HL-60/S4 (cell line): ENCODE results near the gene ENGASE.

Source experiments
- in situ Hi-C: fragments of 300-500 bp; cut with MboI; formaldehyde crosslinking; loops from 2 replicates; pipeline ENCODE4 v1.14.3; 2022; ENCODE audit warnings: low sequenced_read_pairs

The ENGASE gene

DNA sequence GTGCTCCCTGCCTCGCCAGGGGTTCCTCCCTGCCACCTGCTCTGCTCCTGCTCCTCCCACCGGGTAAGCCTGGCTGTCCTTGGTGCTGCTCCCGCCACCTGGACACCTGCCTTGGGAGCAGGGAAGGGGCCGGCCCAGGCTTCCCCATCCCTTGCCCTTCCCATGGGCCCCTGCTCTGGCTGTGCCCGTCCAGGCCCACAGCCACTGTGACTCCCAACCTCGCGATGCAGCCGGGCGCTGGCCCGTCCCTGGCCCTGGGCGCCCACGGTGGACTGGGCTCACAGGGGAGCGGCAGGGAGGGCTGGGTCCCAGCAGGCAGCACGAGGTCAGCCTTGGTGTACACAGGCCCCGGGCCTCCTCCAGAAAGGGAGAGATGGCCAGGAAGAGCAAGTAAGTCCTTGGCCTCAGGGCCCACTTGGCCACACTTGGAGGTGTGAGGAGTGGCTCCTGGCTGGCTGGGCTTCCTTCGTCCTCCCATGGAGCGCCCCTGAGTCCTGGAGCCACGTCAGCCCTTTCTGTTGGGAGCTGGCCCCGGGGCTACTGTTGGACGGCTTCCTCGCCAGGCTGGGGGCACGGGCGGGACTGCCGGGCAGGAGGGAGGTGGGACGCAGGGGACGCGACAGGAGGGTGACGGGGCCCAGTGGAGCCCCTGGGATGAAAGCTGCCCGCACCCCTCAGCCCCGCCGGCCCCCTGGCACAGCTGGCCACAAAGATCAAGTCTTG, 15.3 kb downstream of the ENGASE start:
- in situ Hi-C loops = no loop called here

DNA sequence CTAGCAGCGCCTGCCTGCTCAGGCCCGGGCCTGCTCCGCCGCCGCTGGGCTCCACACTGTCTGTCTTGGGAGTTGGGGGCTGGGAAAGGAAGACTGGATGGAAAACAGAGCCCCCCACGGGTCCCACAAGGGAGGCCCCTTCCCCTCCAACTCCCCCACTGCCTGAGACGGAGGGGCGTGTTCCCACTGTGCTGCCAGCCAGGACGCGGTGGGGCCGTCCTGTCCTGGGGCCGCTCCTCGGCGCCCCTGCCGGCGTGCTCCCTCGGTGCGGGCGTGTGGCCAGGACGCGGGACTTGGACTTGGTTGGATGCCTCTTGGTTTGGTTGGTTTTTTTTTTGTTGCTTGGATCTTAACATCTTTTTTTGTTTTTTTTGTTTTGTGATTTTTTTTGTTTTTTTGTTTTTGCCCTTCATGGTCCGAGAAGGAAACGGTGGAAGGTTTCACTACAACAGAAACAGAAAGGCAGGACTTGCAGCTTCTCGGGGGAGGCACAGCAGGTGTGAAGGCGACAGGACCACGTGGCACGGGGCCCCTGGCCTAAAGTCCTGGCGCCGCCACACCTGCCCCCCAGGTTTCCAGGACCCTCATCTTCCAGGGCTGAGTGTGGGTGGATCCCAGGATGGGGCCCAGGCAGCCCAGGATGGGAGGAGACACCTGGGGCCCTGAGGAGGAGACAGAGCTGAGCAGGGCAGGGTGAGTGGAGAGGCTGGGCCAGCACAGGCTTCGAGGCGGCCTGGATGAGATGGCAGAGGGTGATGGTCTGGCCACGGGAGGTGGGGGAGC, 16.0 kb downstream of the ENGASE start:
- in situ Hi-C loops = no loop called here

DNA sequence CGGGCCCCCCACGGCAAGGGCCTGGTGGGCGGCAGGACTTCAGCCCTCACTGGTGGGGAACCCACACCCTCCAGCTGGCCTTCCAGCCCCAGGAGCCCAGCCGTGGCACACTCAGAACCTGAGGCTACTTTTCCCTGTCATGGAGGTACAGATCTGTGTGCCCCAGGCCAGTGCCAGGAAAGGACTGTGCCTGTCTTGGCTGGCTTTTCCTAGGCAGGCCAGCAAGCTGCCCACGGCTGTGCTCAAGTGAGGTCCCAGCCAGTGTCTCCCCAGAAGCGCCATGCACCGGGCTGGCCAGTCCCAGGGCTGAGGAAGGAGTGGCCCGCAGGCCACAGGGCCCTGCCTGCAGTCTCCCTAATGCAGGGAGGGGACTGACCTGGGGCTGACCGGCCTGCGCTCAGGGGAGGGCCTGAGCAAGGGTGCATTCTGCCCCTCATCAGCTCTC, 16.6 kb downstream of the ENGASE start:
- in situ Hi-C loops = no loop called here

DNA sequence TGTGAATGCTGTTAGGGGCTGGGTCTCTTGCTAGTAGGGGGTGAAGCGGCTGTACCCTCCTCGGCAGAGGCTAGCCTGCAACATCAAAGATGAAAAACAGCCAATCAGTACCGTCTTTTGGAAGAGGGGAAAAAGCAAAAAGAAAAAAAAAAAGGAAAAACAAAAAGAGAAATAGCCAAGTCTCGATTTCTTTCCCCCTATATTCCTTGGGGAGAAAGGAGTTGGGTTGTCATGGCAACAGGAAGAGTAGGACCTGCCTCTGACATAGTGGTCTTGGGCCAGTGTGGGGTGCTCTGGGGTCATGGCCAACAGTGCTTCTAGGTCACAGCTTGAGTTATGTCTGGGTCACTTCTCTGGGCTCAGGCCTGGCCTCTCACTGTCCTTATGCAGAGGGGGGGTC, 17.9 kb downstream of the ENGASE start:
- in situ Hi-C loops = no loop called here

DNA sequence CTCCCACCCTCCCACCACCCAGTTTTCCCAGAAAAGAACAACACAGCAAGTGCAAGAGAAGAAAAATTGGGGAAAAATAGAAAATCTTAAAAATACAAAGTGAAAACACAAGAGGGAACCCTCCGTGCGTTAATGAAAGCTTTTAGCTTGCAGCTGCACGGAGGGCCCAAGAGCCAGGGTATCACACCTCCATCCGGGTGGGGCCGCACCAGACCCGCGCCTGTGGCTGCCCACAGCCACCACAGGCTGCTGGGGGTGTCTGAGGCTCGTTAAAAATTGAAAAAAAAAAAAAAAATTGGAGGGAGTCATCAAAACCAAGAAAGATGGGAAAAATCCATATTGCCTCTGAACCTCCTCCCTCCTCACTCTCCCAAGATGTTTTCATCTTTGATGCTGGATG, 18.6 kb downstream of the ENGASE start:
- in situ Hi-C loops = no loop called here

DNA sequence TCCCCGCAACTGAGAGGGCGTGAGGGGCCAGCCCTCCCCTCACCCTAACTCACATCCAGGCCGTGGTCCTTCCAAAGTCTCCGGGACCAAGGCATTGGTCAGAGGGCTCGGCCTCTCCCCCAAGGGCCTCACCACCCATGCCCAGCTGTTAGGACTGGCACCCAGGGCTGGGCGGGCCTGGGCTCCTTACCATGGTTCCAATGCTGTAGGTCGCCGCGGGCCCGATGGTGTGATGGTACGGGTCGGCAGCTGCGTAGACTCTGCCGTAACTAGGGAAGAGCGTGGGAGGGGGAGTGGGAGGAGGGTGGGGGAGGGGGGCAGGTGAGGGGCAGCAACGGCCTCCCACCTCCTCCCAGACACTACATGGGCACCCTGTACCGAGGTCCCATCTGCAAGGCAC, 19.6 kb downstream of the ENGASE start:
- in situ Hi-C loops = no loop called here

DNA sequence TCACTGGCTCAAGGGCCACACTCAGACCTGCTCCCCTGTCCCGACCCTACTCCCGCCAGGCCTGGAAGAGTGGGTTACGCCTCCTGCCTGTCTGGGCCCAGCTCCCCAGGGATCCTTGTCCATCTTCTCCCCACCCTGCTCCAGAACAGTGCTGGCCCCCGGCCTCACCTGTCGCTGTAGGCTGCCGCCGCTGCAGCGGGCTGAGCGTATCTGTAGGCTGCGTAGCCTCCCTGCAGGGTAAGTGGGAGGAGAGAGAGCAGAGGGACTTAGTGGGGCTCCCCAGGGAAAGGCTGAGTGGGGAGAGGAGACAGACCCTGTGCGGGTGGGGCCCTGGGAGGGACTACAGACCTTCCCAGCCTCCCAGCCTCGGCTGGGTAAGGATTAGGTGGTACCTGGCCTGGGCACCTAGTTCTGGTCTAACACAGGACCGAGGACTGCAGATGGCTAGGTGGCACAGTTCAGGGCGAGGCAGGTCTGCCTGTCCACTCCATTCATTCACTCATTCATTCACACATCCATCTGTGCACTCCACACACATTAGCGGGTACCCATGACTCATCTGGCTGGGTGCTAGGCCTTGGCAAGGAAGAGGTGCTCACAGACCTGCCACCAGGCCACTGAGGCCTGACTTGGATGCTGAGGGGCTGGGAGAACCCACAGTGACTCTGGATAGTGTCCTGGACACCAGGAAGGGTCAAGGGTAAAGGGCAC, 20.9 kb downstream of the ENGASE start:
- in situ Hi-C loops = no loop called here

DNA sequence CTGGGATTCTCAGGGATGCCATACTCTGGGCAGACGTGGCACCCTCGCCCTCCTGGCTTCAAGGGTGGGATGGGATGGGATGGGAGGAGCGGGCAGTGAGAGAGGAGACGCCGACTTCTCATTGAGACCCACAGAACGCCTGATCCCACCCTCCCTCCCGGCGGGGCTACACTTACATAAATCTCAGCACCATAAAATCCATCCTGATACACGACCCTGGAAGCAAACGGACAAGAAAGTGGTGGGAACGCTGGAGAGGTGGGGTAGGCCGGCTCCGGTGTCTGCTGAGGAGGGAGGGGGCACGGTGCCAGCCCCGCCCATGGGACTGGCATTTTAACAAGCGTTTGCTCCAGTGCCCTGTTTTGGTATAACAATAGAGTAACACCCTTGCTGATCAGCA, 21.9 kb downstream of the ENGASE start:
- in situ Hi-C loops = no loop called here

DNA sequence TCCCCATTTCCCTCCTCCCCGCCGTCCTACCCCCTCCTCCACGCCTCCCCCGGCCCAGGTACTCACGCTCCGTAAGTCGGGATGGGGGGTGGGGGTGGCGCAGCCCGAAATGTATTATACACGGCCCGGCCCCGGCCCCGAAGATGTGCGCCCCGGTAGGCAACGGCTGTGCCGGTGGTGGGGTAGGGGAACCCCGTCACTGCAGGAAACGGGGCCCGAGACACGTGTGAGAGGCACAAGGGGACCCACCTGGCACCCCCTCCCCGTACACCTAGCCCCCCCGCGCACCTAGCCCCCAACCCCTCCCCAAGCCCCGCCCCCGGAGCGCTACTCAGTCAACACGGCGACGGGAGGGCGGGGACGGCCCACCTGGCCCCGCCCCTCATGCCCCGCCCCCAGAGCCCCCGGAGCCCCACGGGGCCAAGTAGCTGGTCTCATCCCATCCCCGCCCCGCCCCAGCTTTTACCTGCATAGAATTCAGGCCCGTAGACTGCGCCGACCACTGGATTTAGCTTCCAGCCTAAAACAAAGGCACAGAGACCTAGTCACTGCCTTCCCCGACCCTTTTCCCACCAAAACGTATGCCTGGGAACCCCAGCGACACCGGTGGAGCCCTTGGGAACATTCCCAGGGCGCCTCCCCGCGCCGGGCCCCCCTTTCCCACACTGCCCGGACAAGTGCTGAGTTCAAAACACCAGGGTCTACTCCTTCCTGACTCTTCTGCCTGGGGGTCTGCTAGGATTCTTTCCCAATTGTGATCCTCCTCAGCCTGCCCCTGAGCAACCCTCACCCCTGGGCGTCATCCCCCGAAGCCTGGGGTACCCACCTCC, 22.8 kb downstream of the ENGASE start:
- in situ Hi-C loops = no loop called here

DNA sequence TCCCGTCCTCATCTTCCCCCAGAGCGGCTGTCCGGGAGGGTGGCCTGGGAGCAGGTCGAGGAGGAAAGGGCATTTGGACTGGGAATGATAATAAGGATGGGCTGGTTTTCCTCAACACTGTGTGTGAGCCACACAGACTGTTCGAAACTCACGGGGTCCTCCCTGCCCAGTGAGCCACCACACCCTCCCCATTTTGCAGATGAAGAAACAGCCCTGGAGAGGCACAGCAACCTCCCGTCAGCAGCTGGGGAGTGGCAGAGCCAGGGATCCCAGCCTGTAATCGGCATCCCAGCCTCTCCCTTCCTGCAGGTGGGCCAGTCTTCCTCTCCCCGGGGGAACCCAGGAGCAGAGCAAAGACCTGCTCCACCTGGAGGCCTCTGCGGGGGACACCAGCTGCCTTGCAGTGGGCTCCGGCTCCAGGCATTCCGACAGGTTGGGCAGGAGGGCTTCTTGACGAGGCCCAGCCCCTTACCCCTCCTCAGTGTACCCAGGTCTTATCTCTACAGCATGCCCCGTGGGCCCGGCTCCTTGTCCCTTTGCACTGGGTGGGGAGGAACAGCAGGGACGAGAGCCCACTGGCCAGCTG, 23.8 kb downstream of the ENGASE start:
- in situ Hi-C loops = no loop called here

DNA sequence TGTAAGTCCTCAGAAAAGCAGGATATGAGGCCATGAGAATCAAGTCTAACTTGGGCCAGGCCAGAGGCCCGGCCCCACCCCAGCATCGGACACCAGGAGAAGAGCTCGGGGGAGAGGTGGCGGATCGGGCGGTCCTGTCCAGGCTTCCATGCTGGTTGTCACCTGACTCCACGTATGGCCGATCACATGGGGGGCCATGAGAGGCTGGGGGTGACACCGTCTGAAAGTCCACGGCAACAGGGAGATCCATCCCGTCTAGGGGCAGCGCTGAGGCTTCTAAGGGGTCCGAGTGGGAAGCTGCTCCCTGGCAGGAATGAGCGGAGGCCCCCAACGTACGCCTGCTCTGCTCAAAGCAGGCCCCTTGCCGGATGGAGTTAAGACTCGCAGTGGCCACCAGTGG, 25.8 kb downstream of the ENGASE start:
- in situ Hi-C loops = no loop called here

DNA sequence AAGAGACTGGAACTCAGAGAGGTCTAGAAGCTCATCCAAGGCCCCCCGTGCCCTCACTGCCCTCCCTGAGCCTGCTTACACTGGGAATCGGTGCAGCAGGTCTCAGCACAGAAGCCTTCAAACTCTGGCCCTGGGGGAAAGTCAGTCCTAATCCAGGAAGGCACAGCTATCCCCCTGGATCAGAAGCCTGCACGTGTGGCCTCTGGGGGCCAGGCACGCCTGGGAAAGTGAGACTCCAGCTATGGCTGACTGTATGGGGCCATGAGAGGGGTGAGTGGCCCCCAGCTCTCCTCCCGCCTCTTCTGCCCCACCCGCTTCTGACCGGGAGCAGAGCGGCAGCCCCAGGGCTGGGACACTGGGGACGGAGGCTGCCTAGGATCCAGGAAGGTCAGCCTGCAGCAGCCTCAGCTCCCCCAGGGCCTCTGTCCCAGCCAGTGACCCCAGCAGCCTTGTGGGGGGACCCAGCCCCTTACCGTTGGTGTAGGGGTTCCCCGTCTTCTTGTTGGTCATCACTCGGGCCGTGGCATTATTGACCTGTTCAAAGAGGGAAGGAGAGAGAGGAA, 26.6 kb downstream of the ENGASE start:
- in situ Hi-C loops = no loop called here

DNA sequence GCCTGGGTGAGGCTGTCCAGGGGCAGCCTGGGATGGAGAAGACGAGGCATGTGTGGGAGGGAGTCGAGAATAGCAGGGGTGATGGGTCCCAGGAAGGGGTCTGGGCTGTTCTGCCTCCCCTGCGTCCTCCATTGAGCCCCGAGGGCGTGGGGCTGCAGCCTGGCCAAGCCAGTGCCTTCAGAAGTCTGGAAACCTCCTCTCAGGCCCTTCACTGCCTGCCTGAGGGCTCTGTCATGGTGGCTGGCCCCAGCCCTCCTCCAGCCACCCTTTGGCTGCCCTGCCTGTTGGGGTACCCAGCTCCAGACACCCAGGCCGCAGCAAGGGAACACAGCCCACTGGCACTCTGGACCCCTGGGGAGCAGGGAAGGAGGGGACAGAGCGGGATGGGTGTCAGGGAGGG, 27.6 kb downstream of the ENGASE start:
- in situ Hi-C loops = no loop called here

DNA sequence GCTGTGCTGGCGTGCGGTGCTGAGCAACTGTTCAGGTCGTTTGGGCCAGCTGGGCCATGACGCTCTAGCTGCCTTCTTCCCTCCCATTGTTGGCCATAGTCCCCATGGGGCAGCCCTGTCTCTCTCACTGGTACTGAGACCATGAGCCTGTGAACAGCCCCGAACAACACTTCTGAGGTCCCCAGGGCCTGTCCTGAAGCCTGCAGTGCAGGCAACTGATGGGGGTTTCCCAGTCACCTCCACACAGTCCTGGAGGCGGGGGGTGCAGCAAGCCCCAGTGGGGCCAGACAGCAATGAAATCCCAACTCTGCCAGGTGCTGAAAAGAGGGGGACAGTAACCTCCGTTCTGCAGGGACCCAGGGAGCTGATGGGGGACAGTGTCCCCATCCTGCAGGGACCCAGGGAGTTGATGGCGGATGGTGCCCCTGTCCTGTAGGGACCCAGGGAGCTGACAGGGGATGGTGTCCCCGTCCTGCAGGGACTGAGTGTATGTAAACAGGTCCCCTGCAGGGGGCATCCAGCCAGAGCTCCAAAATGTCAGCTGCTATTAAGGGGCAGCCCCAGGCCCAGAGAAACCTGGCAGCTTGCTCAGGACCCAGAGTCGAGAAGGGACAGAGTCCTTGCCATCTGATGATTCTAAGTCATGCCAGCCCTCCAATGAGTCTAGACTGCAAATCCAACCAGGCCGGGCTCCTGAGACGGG, 30.4 kb downstream of the ENGASE start:
- in situ Hi-C loops = no loop called here

DNA sequence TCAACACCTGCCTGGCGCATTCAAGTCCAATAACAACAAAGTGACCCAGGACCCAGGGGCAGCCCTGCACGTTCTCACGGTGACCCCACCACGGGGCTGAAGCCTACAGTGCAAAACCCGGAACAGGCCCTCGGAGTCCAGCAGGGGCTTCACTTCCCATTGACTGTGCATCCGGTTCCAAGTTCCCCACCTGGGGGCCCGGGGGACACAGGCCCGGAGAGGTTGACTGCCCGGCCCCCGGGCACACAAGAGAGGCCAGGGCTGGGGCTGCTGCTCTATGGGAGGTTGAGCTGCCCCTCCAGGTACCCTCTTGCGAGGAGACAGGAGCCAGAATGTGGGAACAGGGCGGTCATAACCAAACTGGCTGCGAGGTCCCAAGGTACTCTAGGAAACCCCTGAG, 31.3 kb downstream of the ENGASE start:
- in situ Hi-C loops = no loop called here

DNA sequence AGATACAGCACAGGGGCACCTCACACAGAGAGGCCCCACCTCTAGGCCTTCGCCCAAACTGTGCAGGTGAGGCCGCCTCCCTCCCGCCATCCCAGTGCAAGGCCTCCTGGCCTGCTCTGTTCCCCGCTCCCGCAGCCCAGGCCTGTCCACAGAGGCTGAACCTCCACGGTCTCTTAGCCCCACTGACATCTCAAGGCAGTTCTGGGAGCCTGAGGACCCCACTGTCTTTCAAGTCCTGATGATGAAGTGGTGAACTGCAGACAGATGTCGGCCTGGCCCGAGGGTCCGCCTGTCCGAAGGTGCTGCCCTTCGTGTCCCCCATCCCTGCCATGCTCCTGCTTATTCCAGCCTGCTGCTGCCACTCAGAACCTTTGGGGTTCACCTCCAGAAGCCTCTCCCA, 32.3 kb downstream of the ENGASE start:
- in situ Hi-C loops = no loop called here

DNA sequence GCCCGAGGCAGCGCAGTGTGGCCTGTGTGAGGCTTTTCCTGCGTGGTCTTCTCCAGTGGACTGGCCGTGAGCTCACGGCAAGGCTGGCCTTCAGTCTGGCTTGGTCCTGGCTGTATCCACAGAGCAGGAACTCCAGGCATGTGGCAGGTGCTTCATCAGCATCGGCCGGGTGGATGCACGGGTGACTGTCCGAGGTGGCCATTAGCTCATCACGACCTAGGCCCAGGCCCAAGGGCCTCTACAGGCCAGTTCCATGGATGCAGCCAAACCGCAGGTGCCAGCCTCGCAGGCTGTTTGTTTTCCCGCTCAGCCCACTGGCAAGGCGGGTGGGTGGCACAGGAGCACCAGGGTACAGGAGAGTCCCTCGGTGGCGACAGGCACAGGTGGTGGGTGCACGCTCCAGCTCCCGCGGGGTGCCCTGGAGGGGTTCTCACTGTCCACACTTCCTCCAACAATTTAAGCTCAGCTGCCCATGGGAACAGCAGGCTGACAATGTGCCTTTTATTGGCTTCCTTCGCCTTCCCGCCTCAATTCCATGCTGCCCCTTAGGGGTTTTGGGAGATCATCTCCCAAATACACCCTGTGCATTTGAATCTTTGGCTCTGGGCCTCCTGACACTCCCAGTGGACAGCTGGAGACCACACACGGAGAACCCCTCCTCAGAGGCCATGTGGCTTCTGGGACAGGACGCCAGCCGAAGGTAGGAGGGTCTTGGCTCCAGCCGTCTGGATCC, 33.0 kb downstream of the ENGASE start:
- in situ Hi-C loops = no loop called here

DNA sequence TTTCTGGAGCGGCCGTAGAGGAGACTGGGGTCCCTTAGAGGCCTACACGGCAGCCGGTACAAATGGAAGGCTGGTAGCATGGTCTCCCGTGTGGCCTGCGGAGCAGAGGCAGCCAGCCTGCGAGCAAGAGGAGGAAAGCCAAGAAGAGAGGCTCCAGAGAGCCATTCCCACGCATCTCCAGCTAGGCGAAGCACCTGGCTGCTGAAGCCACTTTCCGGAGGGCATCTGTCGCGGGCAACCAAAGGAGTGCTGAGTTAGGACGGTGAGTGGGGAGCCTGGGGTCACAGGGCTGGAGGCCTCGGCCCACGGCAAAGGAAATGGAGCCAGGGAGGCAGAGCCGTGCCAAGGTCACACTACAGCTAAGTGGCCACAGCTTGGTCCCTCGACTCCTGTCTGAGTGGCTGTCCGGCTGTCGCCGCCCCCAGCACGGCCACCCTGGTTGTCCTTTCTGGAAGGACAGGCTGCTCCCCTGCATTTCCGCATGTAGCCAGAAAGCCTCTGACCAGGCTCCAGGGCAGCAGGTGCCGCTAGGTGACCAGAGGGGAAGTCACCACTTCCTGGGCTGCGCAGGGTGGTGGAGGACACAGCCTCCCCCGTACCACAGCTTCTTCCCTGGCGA, 33.7 kb downstream of the ENGASE start:
- in situ Hi-C loops = no loop called here

DNA sequence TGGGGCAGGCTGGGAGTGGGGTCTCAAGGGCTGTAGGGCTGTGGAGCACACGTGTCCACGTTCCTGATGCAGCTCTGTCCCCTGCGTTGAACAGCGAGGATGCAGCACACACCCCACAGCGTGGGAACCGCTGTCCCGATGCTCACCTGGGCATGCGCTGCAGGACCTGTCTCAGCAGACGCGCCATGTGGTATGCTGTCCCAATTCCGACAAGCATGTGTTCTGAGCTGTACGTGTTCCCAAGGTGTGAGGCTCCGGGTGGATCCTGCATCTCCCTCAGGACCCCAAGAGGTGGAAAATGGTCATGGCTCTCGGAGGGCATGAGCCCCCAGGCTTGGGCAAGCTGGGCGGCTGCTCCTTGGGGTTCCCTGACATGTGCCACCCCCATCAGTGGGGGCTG, 34.2 kb downstream of the ENGASE start:
- in situ Hi-C loops = no loop called here
